ENCODE results near the gene CHST12. TPM values are rescaled to one million over a fixed set of nuclear protein-coding genes. Genes with fewer than 3 reads are reported as not detected.
A peak's percentile ranks its signal among the peaks of the same experiment; 100 is the strongest.

Gene CHST12
- total and polyA plus RNA-seq, 2 experiments from 2014 or later: 7.2 to 21.5 TPM

DNA sequence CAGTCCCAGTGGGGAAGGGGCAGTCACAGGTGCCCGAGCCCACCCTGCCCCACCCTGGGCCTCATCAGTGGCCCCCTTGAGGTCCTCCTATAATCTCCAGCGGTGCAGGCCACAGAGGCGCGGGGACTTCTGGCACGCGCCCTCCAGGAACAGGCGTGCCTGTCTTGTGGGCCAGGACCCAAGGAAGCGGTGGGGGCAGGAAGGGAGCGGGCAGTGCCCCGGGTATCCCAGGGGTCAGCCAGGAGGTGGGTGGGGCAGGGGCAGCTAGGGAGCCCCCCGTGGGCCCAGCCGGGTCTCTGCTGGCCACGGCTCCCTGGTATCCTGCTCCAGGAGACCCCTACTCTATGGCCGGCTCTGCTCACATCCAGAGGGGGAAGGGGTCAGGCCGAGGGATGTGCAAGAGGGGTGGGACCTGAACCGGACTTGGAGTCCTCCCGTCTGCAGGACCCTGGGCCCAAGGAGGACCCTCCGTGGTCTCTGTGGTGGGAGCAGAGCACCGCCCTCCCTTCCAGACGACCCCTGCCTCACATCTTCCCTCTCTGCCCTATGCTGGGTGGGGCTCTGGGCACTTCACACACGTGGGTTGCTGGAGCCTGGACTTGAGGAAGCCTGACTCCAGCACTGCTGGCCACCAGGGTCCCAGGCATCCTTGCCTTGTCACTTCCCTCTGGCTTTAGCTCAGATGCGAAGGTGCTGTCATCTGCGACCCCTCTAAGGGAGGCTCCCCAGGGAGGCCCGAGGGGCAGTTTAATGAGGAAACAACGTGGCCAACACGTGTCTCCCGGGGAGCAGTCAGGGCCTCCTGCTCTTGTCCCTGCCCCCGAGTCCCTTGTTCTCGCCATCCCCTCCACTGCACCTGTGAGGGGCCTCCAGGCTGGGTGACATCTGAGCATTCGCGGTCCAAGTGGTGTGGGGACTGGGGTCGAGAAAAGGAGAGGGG, 91.0 kb downstream of the CHST12 start:
- H3K9me2 ChIP-seq (replicated peaks; ENCODE audit: insufficient read depth): no peaks in the 10 kb centered on the region
- WGBS (ENCODE audit: low lambda C conversion rate, missing lambda C conversion rate): 83% methylated on average over 26 of the region's 32 CpGs

DNA sequence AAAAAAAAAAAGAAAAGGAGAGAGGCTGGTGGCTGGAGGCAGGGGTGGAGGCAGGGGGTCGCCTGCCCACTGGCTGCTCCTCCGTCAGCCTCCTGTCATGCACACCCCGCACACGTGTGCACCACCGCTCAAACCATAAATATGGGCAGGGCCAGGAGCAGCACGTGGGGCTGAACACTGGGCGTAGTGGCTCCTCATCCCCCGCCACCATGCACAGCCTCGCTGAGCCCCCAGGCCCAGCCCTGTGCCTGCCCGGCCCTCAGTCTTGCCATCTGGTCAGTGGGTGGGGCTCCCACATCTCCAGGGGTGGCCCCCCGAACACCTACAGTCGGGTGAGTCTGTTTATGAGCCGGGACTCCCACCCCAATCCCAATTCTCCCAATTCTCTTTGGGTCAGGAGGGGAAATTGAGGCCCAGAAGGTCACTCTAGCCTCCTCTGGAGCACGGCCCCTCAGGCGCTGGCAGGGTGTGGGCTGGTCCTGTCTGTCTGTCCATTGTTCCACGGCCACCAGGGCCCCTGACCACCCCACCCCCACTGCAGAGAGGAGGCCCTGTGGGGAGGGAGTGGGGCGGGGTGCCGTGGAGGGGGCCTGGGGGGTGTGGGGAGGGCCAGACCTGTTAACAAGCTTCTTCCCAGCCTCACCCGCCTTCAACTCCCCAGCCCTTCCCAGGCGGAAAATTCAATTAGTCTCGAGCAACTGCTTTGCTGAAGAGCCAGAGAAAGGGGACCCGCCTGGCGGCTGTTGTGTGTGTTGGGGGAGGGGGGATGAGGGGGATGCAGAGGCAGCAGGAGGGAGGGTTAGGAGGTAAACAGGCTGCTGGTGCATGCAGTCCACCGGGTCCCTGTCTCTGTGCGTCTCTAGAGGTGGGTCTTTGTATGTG, 92.2 kb downstream of the CHST12 start:
- no peak for TF ChIP-seq EZH2 (IDR thresholded peaks at IDR 0.05; ENCODE audit: borderline replicate concordance)
- TF ChIP-seq, protein P1, sequence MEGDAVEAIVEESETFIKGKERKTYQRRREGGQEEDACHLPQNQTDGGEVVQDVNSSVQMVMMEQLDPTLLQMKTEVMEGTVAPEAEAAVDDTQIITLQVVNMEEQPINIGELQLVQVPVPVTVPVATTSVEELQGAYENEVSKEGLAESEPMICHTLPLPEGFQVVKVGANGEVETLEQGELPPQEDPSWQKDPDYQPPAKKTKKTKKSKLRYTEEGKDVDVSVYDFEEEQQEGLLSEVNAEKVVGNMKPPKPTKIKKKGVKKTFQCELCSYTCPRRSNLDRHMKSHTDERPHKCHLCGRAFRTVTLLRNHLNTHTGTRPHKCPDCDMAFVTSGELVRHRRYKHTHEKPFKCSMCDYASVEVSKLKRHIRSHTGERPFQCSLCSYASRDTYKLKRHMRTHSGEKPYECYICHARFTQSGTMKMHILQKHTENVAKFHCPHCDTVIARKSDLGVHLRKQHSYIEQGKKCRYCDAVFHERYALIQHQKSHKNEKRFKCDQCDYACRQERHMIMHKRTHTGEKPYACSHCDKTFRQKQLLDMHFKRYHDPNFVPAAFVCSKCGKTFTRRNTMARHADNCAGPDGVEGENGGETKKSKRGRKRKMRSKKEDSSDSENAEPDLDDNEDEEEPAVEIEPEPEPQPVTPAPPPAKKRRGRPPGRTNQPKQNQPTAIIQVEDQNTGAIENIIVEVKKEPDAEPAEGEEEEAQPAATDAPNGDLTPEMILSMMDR (IDR thresholded peaks at IDR 0.05; ENCODE audit: poor library complexity): no peak
- TF ChIP-seq EZH2phosphoT487 (IDR thresholded peaks at IDR 0.05; ENCODE audit: low read depth, severe bottlenecking, unreplicated experiment): no peak
- 63% methylated on average over 18 of the region's 25 CpGs for WGBS (ENCODE audit: low lambda C conversion rate, missing lambda C conversion rate)

More for the DNA sequence above, 91.0 kb downstream of the CHST12 start:
- H3K4me2 ChIP-seq: no peak overlapping the region
- TF ChIP-seq EZH2 (IDR thresholded peaks at IDR 0.05; ENCODE audit: borderline replicate concordance): no peak
- TF ChIP-seq EZH2phosphoT487 (IDR thresholded peaks at IDR 0.05; ENCODE audit: low read depth, severe bottlenecking, unreplicated experiment): no peak
- TF ChIP-seq, protein P1 (IDR thresholded peaks at IDR 0.05; ENCODE audit: poor library complexity): no peak
- no peak overlapping the region for H3K27ac ChIP-seq
- H3K36me3 ChIP-seq (replicated peaks; ENCODE audit: insufficient read depth, low read depth): no peaks in the 10 kb centered on the region
- H4K20me1 ChIP-seq (ENCODE audit: insufficient read depth, poor library complexity, severe bottlenecking): no peaks in the 10 kb centered on the region
- H3K4me3 ChIP-seq: no peak overlapping the region
- no peaks in the 10 kb centered on the region for H3K27me3 ChIP-seq
- DNase-seq (ENCODE audit: low spot score): no peak
- H3K9me3 ChIP-seq (ENCODE audit: low read depth): no peaks in the 10 kb centered on the region
- peaks cover 27% of the 10 kb centered on the region for H3K4me1 ChIP-seq (ENCODE audit: insufficient read depth)
- no peaks in the 10 kb centered on the region for H3K79me2 ChIP-seq
- no peak overlapping the region for H2AFZ ChIP-seq

DNA sequence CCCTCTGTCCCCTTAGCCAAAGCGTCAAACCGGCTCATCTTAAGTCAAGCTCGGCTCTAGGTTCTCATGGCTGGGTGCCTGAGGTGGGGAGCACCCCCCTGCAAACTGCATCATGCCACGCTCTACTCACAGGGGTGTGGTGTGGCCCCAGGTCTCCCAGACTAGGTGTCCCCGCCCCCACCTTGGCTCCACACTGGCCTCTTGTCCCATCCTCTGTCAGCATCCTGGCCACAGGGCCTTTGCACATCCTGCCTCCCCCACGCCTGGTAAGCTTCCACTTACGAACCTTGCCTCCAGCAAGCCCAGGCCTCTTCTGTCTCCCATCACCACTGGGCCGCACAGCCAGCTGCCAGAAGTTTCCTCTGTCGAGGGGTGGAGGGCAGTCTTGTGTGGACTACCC, 93.0 kb downstream of the CHST12 start:
- TF ChIP-seq EZH2 (IDR thresholded peaks at IDR 0.05; ENCODE audit: borderline replicate concordance) (no peak), EZH2phosphoT487 (IDR thresholded peaks at IDR 0.05; ENCODE audit: low read depth, severe bottlenecking, unreplicated experiment) (no peak)
- TF ChIP-seq, protein P1 (IDR thresholded peaks at IDR 0.05; ENCODE audit: poor library complexity): no peak
- H3K9me2 ChIP-seq (replicated peaks; ENCODE audit: insufficient read depth): no peaks in the 10 kb centered on the region
- peaks cover 27% of the 10 kb centered on the region for H3K4me1 ChIP-seq (ENCODE audit: insufficient read depth)
- 93% methylated on average over 9 of the region's 9 CpGs for WGBS (ENCODE audit: low lambda C conversion rate, missing lambda C conversion rate)
- H3K79me2 ChIP-seq: no peaks in the 10 kb centered on the region
- no peak overlapping the region for H3K4me2 ChIP-seq
- no peak overlapping the region for H2AFZ ChIP-seq
- H3K27ac ChIP-seq: no peak overlapping the region
- no peak for DNase-seq (ENCODE audit: low spot score)
- H3K27me3 ChIP-seq: no peaks in the 10 kb centered on the region
- no peaks in the 10 kb centered on the region for H3K9me3 ChIP-seq (ENCODE audit: low read depth)
- H3K4me3 ChIP-seq: no peak overlapping the region
- H3K36me3 ChIP-seq (replicated peaks; ENCODE audit: insufficient read depth, low read depth): no peaks in the 10 kb centered on the region
- no peaks in the 10 kb centered on the region for H4K20me1 ChIP-seq (ENCODE audit: insufficient read depth, poor library complexity, severe bottlenecking)

More for the DNA sequence above, 92.2 kb downstream of the CHST12 start:
- no peaks in the 10 kb centered on the region for H3K9me2 ChIP-seq (replicated peaks; ENCODE audit: insufficient read depth)
- H3K27me3 ChIP-seq: no peaks in the 10 kb centered on the region
- no peaks in the 10 kb centered on the region for H3K36me3 ChIP-seq (replicated peaks; ENCODE audit: insufficient read depth, low read depth)
- H3K9me3 ChIP-seq (ENCODE audit: low read depth): no peaks in the 10 kb centered on the region
- no peak overlapping the region for H3K4me2 ChIP-seq
- no peak overlapping the region for H2AFZ ChIP-seq
- no peak overlapping the region for H3K4me3 ChIP-seq
- no peaks in the 10 kb centered on the region for H4K20me1 ChIP-seq (ENCODE audit: insufficient read depth, poor library complexity, severe bottlenecking)
- H3K4me1 ChIP-seq (ENCODE audit: insufficient read depth): peaks cover 27% of the 10 kb centered on the region
- H3K27ac ChIP-seq: no peak overlapping the region
- peak; percentile 51 for DNase-seq (ENCODE audit: low spot score)
- H3K79me2 ChIP-seq: no peaks in the 10 kb centered on the region

All from hepatocyte (in vitro differentiated cells).